MG63 (cell line): Measurements from ENCODE around the gene CWC27. TPM values are rescaled to one million over a fixed set of nuclear protein-coding genes. Genes with fewer than 3 reads are reported as not detected.
A peak's percentile ranks its signal among the peaks of the same experiment; 100 is the strongest.

Experiments
- DNase-seq: peaks from one replicate; pipeline ENCODE4 v3.0.0-alpha.2; 2020
- H3K27me3 ChIP-seq: fragments of 250-450 bp; sonication (Bioruptor Pico); 2 replicates; pipeline ENCODE4 v1.5.1; 2020; ENCODE audit warnings: mild to moderate bottlenecking, moderate library complexity
- H3K36me3 ChIP-seq: fragments of 250-450 bp; sonication (Bioruptor Pico); 2 replicates; pipeline ENCODE4 v1.5.1; 2020; ENCODE audit warnings: mild to moderate bottlenecking, moderate library complexity
- H3K4me3 ChIP-seq: fragments of 250-450 bp; sonication (Bioruptor Pico); 2 replicates; pipeline ENCODE4 v1.5.1; 2020; ENCODE audit warnings: mild to moderate bottlenecking, moderate library complexity
- H3K9me3 ChIP-seq: fragments of 250-450 bp; sonication (Bioruptor Pico); 2 replicates; pipeline ENCODE4 v1.5.1; 2020; ENCODE audit warnings: mild to moderate bottlenecking, moderate library complexity
- total RNA-seq: library from RNA; depleted of rRNA; stranded (reverse); fragments of >200 nt; shearing (Covaris generic); gene quantifications from 2 replicates; pipeline ENCODE4 v1.2.3, GENCODE V29; 2014; ENCODE audit warnings: low replicate concordance

The CWC27 gene
- total RNA-seq, 1 experiment from 2014 or later = 12.3 TPM

DNA sequence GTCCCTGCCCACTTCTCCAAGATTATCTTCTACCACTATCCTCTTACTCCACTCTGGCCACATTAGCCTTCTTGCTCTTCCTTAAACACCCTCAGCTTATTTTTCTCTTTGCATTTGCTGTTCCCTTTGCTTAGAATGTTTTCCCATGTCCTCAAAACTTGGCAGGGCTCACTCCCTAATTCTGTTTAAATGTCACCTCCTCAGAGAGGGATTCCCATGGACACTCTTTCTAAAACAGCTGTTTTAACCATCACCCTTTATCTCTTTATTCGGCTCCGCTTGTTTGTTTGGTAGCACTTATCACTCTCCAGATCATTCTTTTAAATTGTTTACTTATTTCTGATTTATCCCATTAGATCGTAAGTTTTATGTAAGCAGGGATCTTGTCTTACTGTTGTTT lies 278.5 kb downstream of the CWC27 start:
- Histone ChIP-seq H3K27me3 (no peaks in the 10 kb centered on the region), H3K4me3 (no peak overlapping the region), H3K36me3 (no peaks in the 10 kb centered on the region), H3K9me3 (peaks cover 3% of the 10 kb centered on the region)
- DNase-seq = no peak

DNA sequence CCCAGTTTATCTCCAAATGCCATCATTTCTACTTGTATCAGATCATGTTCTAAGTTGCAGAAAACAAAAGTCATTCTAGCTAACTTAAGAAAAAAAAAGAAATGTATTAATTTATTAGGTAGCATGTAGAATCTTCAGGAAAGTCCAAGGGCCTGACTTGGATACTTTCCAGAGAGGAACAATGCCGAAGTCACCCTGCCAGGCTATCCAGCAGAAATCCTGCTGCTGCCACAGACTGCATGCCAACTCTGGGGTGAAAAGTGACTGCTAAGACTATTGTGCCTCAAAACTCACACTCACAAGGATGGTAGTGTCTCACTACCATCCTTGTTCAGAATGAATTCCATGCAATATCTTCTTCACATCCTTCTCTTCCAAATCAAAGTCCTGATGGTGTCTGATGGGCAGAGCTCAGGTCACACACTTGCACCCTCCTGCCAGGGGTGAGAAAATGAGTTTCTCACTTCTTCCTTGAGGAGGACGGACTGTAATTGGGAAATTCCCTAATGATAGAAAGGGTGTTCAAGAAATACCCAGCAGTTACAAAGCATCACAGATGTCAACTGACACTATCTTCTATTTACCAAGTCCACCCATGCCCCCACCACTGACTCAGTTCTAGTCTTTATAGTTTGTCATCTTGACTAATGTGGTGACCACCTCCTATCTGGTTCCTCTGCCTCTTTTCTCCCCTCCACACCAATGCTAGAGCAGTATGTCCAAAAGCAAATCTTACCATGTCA lies 279.4 kb downstream of the CWC27 start:
- peaks cover 3% of the 10 kb centered on the region for H3K9me3 ChIP-seq
- H3K27me3 ChIP-seq = no peaks in the 10 kb centered on the region
- no peaks in the 10 kb centered on the region for H3K36me3 ChIP-seq
- DNase-seq = no peak
- no peak overlapping the region for H3K4me3 ChIP-seq

GRCh38 chr5:65050140-65050539 lies 281.4 kb downstream of the CWC27 start:
- Histone ChIP-seq H3K27me3 (no peaks in the 10 kb centered on the region), H3K4me3 (no peak overlapping the region), H3K36me3 (no peaks in the 10 kb centered on the region), H3K9me3 (peaks cover 3% of the 10 kb centered on the region)
- DNase-seq = no peak

- DNase-seq = peak; percentile 55
- H3K4me3 ChIP-seq = no peak overlapping the region
Observed at GRCh38 chr5:65050826-65051498, 282.2 kb downstream of the CWC27 start.

GRCh38 chr5:65055938-65056337 lies 287.2 kb downstream of the CWC27 start:
- no peaks in the 10 kb centered on the region for H3K36me3 ChIP-seq

More at GRCh38 chr5:65050826-65051498, 282.2 kb downstream of the CWC27 start:
- Histone ChIP-seq H3K9me3 (peaks cover 6% of the 10 kb centered on the region), H3K27me3 (no peaks in the 10 kb centered on the region), H3K36me3 (no peaks in the 10 kb centered on the region)

GRCh38 chr5:65059681-65060598 lies 291.2 kb downstream of the CWC27 start:
- Histone ChIP-seq H3K36me3 (no peaks in the 10 kb centered on the region), H3K27me3 (no peaks in the 10 kb centered on the region), H3K9me3 (peaks cover 8% of the 10 kb centered on the region), H3K4me3 (no peak overlapping the region)
- no peak for DNase-seq

More at GRCh38 chr5:65055938-65056337, 287.2 kb downstream of the CWC27 start:
- Histone ChIP-seq H3K4me3 (no peak overlapping the region), H3K27me3 (no peaks in the 10 kb centered on the region), H3K9me3 (peaks cover 8% of the 10 kb centered on the region)
- no peak for DNase-seq

DNA sequence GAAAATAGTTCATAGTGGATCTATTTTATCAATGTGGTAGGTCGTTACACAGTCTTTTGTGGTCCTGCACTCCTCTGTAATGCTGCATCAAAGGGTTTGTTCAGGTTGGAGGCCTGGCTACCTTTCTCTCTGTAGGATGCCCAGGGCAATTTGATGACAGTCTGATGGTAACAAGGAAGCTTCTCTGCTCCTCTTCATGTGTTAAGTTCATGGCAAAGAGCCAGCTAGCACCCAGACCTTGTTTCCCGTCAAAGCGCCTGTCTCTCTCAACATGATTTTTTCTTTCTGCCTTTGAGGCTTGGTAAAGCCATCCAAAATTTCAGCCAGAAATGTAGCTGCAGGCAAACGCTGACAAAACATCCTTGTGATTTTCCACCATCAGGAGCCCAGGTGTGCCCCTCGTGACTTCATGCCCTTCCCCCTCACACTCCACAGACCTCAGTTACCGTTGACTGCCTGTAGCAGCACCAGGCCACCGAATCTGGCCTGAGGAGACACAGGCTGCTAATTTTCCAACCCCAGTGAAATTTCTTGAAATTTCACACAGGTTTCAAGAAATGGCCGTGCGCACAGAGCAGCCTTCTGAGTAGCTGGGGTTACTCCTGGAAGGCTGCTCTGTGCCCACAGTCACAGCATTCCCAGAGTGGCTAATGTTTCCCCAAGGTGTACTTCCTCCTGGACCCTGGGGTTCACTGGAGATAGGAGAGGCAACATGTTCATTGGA lies 292.7 kb downstream of the CWC27 start:
- peaks cover 5% of the 10 kb centered on the region; the same call in 1 of the 2 replicates for H3K9me3 ChIP-seq

GRCh38 chr5:65061974-65062353 lies 293.2 kb downstream of the CWC27 start:
- H3K27me3 ChIP-seq = no peaks in the 10 kb centered on the region
- no peak overlapping the region for H3K4me3 ChIP-seq
- no peak for DNase-seq
- H3K9me3 ChIP-seq = peaks cover 5% of the 10 kb centered on the region; the same call in 1 of the 2 replicates
- no peaks in the 10 kb centered on the region for H3K36me3 ChIP-seq

More for the DNA sequence above, 292.7 kb downstream of the CWC27 start:
- Histone ChIP-seq H3K27me3 (no peaks in the 10 kb centered on the region), H3K4me3 (no peak overlapping the region), H3K36me3 (no peaks in the 10 kb centered on the region)
- no peak for DNase-seq

- Histone ChIP-seq H3K36me3 (no peaks in the 10 kb centered on the region), H3K9me3 (peaks cover 3% of the 10 kb centered on the region; the same call in 1 of the 2 replicates), H3K27me3 (no peaks in the 10 kb centered on the region), H3K4me3 (no peak overlapping the region)
- DNase-seq = peak; percentile 75
Observed at GRCh38 chr5:65062469-65063083, 293.8 kb downstream of the CWC27 start.

- H3K4me3 ChIP-seq = no peak overlapping the region
- H3K36me3 ChIP-seq = no peaks in the 10 kb centered on the region
- no peak for DNase-seq
- no peaks in the 10 kb centered on the region for H3K27me3 ChIP-seq
- H3K9me3 ChIP-seq = no peaks in the 10 kb centered on the region
Observed at GRCh38 chr5:65065001-65065511, 296.3 kb downstream of the CWC27 start.

- DNase-seq = peak; percentile 61
- Histone ChIP-seq H3K9me3 (no peaks in the 10 kb centered on the region), H3K36me3 (no peaks in the 10 kb centered on the region), H3K27me3 (no peaks in the 10 kb centered on the region), H3K4me3 (no peak overlapping the region)
Observed at GRCh38 chr5:65066387-65067146, 297.8 kb downstream of the CWC27 start.

- Histone ChIP-seq H3K36me3 (no peaks in the 10 kb centered on the region), H3K27me3 (no peaks in the 10 kb centered on the region), H3K9me3 (no peaks in the 10 kb centered on the region), H3K4me3 (no peak overlapping the region)
- DNase-seq = no peak
Observed at GRCh38 chr5:65067147-65067506, 298.4 kb downstream of the CWC27 start.
